ENCODE results near the gene UST.

UST gene

GRCh38 chr6:148822819-148823218 is 76.0 kb downstream of the UST start:
- H3K9me3 Mint-ChIP-seq (ENCODE audit: low read depth) = peaks cover 3% of the 10 kb centered on the region
- no peak overlapping the region for H3K4me3 Mint-ChIP-seq
- H3K27me3 Mint-ChIP-seq = peaks cover 6% of the 10 kb centered on the region
- no peaks in the 10 kb centered on the region for H3K4me1 Mint-ChIP-seq (ENCODE audit: low read depth)
- peaks cover 5% of the 10 kb centered on the region for H3K36me3 Mint-ChIP-seq
- H3K27ac Mint-ChIP-seq = no peak overlapping the region

GRCh38 chr6:148824291-148824690 is 77.5 kb downstream of the UST start:
- peaks cover 6% of the 10 kb centered on the region for H3K27me3 Mint-ChIP-seq
- H3K4me1 Mint-ChIP-seq (ENCODE audit: low read depth) = no peaks in the 10 kb centered on the region
- no peak overlapping the region for H3K27ac Mint-ChIP-seq
- no peak overlapping the region for H3K4me3 Mint-ChIP-seq
- peaks cover 5% of the 10 kb centered on the region for H3K36me3 Mint-ChIP-seq
- peaks cover 3% of the 10 kb centered on the region for H3K9me3 Mint-ChIP-seq (ENCODE audit: low read depth)

GRCh38 chr6:148824960-148825359 is 78.1 kb downstream of the UST start:
- Mint-ChIP-seq H3K9me3 (ENCODE audit: low read depth) (peaks cover 3% of the 10 kb centered on the region), H3K4me3 (no peak overlapping the region)

GRCh38 chr6:148825492-148825891 is 78.7 kb downstream of the UST start:
- Mint-ChIP-seq H3K36me3 (peaks cover 5% of the 10 kb centered on the region), H3K27ac (no peak overlapping the region), H3K4me1 (ENCODE audit: low read depth) (peaks cover 6% of the 10 kb centered on the region), H3K4me3 (no peak overlapping the region), H3K27me3 (peaks cover 6% of the 10 kb centered on the region), H3K9me3 (ENCODE audit: low read depth) (peaks cover 3% of the 10 kb centered on the region)

More at GRCh38 chr6:148824960-148825359, 78.1 kb downstream of the UST start:
- H3K27me3 Mint-ChIP-seq = peaks cover 6% of the 10 kb centered on the region
- H3K4me1 Mint-ChIP-seq (ENCODE audit: low read depth) = peaks cover 2% of the 10 kb centered on the region
- peaks cover 5% of the 10 kb centered on the region for H3K36me3 Mint-ChIP-seq
- no peak overlapping the region for H3K27ac Mint-ChIP-seq

- Mint-ChIP-seq H3K4me1 (ENCODE audit: low read depth) (peaks cover 15% of the 10 kb centered on the region), H3K36me3 (peaks cover 5% of the 10 kb centered on the region), H3K9me3 (ENCODE audit: low read depth) (peaks cover 3% of the 10 kb centered on the region), H3K27ac (no peak overlapping the region), H3K4me3 (no peak overlapping the region), H3K27me3 (peaks cover 6% of the 10 kb centered on the region)
These were observed 80.7 kb downstream of the UST start for GRCh38 chr6:148827416-148828045.

GRCh38 chr6:148828047-148828446 is 81.2 kb downstream of the UST start:
- Mint-ChIP-seq H3K4me3 (no peak overlapping the region), H3K27ac (no peak overlapping the region), H3K27me3 (peaks cover 6% of the 10 kb centered on the region), H3K4me1 (ENCODE audit: low read depth) (peaks cover 15% of the 10 kb centered on the region), H3K36me3 (peaks cover 5% of the 10 kb centered on the region), H3K9me3 (ENCODE audit: low read depth) (peaks cover 3% of the 10 kb centered on the region)

GRCh38 chr6:148829415-148830101 is 82.7 kb downstream of the UST start:
- H3K27me3 Mint-ChIP-seq = peaks cover 4% of the 10 kb centered on the region
- peaks cover 15% of the 10 kb centered on the region for H3K4me1 Mint-ChIP-seq (ENCODE audit: low read depth)
- no peak overlapping the region for H3K27ac Mint-ChIP-seq
- H3K9me3 Mint-ChIP-seq (ENCODE audit: low read depth) = peaks cover 3% of the 10 kb centered on the region
- peaks cover 3% of the 10 kb centered on the region for H3K36me3 Mint-ChIP-seq
- no peak overlapping the region for H3K4me3 Mint-ChIP-seq

- peaks cover 16% of the 10 kb centered on the region for H3K4me1 Mint-ChIP-seq (ENCODE audit: low read depth)
- peak overlapping the region; percentile 76 for H3K27ac Mint-ChIP-seq
These were observed 83.8 kb downstream of the UST start for GRCh38 chr6:148830614-148831013.

GRCh38 chr6:148831064-148831463 is 84.2 kb downstream of the UST start:
- Mint-ChIP-seq H3K4me1 (ENCODE audit: low read depth) (peaks cover 18% of the 10 kb centered on the region), H3K27me3 (no peaks in the 10 kb centered on the region), H3K9me3 (ENCODE audit: low read depth) (no peaks in the 10 kb centered on the region), H3K27ac (peak overlapping the region; percentile 76), H3K4me3 (peak overlapping the region; percentile 74), H3K36me3 (no peaks in the 10 kb centered on the region)

More at GRCh38 chr6:148830614-148831013, 83.8 kb downstream of the UST start:
- Mint-ChIP-seq H3K9me3 (ENCODE audit: low read depth) (no peaks in the 10 kb centered on the region), H3K36me3 (no peaks in the 10 kb centered on the region), H3K27me3 (no peaks in the 10 kb centered on the region), H3K4me3 (peak overlapping the region; percentile 74)

GRCh38 chr6:148831531-148831930 is 84.7 kb downstream of the UST start:
- peaks cover 18% of the 10 kb centered on the region for H3K4me1 Mint-ChIP-seq (ENCODE audit: low read depth)
- no peaks in the 10 kb centered on the region for H3K27me3 Mint-ChIP-seq

GRCh38 chr6:148835920-148836441 is 89.2 kb downstream of the UST start:
- H3K4me1 Mint-ChIP-seq (ENCODE audit: low read depth) = peaks cover 7% of the 10 kb centered on the region
- no peaks in the 10 kb centered on the region for H3K36me3 Mint-ChIP-seq
- H3K27me3 Mint-ChIP-seq = no peaks in the 10 kb centered on the region
- peak overlapping the region; percentile 70 for H3K27ac Mint-ChIP-seq
- H3K9me3 Mint-ChIP-seq (ENCODE audit: low read depth) = no peaks in the 10 kb centered on the region
- H3K4me3 Mint-ChIP-seq = no peak overlapping the region

More at GRCh38 chr6:148831531-148831930, 84.7 kb downstream of the UST start:
- Mint-ChIP-seq H3K9me3 (ENCODE audit: low read depth) (no peaks in the 10 kb centered on the region), H3K36me3 (no peaks in the 10 kb centered on the region), H3K4me3 (peak overlapping the region; percentile 40), H3K27ac (peak overlapping the region; percentile 22)

- Mint-ChIP-seq H3K4me3 (no peak overlapping the region), H3K27me3 (no peaks in the 10 kb centered on the region), H3K4me1 (ENCODE audit: low read depth) (peaks cover 4% of the 10 kb centered on the region), H3K36me3 (no peaks in the 10 kb centered on the region), H3K9me3 (ENCODE audit: low read depth) (no peaks in the 10 kb centered on the region), H3K27ac (no peak overlapping the region)
These were observed 89.9 kb downstream of the UST start for GRCh38 chr6:148836751-148837150.

- H3K27ac Mint-ChIP-seq = no peak overlapping the region
- H3K9me3 Mint-ChIP-seq (ENCODE audit: low read depth) = no peaks in the 10 kb centered on the region
These were observed 91.1 kb downstream of the UST start for GRCh38 chr6:148837941-148838340.

GRCh38 chr6:148839044-148839443 is 92.2 kb downstream of the UST start:
- Mint-ChIP-seq H3K4me3 (no peak overlapping the region), H3K27me3 (no peaks in the 10 kb centered on the region), H3K4me1 (ENCODE audit: low read depth) (peaks cover 4% of the 10 kb centered on the region), H3K36me3 (no peaks in the 10 kb centered on the region), H3K27ac (no peak overlapping the region), H3K9me3 (ENCODE audit: low read depth) (no peaks in the 10 kb centered on the region)

More at GRCh38 chr6:148837941-148838340, 91.1 kb downstream of the UST start:
- H3K4me1 Mint-ChIP-seq (ENCODE audit: low read depth) = peaks cover 4% of the 10 kb centered on the region
- no peaks in the 10 kb centered on the region for H3K27me3 Mint-ChIP-seq
- H3K36me3 Mint-ChIP-seq = no peaks in the 10 kb centered on the region
- no peak overlapping the region for H3K4me3 Mint-ChIP-seq

- H3K36me3 Mint-ChIP-seq = no peaks in the 10 kb centered on the region
- no peaks in the 10 kb centered on the region for H3K9me3 Mint-ChIP-seq (ENCODE audit: low read depth)
- no peak overlapping the region for H3K4me3 Mint-ChIP-seq
- peaks cover 4% of the 10 kb centered on the region for H3K4me1 Mint-ChIP-seq (ENCODE audit: low read depth)
- H3K27ac Mint-ChIP-seq = no peak overlapping the region
- no peaks in the 10 kb centered on the region for H3K27me3 Mint-ChIP-seq
These were observed 93.4 kb downstream of the UST start for GRCh38 chr6:148840256-148840655.
